ENCODE measurements around the gene ASTN2. TPM values are rescaled to one million over a fixed set of nuclear protein-coding genes. Genes with fewer than 3 reads are reported as not detected.

The ASTN2 gene
- total RNA-seq, 1 donor from 2014 or later: 2.3 TPM

DNA sequence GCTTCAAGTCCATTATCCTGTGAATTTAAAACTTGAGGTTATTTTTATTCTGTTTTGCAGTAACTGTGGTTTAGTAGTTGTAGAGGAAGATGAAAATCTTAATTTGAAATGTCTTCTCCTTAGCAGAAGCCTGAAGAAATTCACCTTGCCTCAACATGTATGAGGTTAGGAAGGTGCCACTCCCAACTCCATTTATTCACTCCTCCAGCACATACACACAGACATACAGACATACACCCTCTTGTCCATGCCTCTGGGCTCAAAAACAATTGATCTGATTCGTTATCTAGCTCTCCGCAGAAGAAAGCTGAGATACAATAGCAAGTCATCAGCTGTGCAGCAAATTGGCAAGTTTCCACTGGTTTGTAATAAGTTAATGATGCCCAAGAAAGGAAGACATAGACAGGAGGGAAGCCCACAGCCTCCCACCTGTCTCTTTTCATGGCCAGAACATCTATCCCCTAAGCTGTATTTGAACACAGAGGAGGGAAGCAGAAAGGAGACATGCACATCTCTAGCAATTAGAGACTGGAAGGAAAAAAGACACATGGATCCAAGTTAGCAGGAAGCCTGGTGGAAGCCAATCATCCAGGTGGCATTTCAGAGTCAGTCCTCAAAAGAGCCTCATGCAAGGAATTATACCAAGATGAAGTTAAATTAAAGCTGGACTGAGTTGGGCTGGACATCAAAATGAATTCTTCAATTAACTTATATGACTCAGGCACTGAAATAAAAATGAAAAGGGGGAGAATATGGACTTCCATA lies 257.9 kb downstream of the ASTN2 start:
- Histone ChIP-seq H3K27ac (no peak overlapping the region), H3K9me3 (no peaks in the 10 kb centered on the region), H3K4me1 (no peaks in the 10 kb centered on the region), H3K36me3 (no peaks in the 10 kb centered on the region), H3K27me3 (no peaks in the 10 kb centered on the region), H3K4me3 (no peak overlapping the region)
- TF ChIP-seq, protein P1, sequence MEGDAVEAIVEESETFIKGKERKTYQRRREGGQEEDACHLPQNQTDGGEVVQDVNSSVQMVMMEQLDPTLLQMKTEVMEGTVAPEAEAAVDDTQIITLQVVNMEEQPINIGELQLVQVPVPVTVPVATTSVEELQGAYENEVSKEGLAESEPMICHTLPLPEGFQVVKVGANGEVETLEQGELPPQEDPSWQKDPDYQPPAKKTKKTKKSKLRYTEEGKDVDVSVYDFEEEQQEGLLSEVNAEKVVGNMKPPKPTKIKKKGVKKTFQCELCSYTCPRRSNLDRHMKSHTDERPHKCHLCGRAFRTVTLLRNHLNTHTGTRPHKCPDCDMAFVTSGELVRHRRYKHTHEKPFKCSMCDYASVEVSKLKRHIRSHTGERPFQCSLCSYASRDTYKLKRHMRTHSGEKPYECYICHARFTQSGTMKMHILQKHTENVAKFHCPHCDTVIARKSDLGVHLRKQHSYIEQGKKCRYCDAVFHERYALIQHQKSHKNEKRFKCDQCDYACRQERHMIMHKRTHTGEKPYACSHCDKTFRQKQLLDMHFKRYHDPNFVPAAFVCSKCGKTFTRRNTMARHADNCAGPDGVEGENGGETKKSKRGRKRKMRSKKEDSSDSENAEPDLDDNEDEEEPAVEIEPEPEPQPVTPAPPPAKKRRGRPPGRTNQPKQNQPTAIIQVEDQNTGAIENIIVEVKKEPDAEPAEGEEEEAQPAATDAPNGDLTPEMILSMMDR (IDR thresholded peaks at IDR 0.05): no peak
- no peak for DNase-seq (ENCODE audit: low spot score in 2 of 2)
- intact Hi-C loops (cut with DNase I): no loop called here

DNA sequence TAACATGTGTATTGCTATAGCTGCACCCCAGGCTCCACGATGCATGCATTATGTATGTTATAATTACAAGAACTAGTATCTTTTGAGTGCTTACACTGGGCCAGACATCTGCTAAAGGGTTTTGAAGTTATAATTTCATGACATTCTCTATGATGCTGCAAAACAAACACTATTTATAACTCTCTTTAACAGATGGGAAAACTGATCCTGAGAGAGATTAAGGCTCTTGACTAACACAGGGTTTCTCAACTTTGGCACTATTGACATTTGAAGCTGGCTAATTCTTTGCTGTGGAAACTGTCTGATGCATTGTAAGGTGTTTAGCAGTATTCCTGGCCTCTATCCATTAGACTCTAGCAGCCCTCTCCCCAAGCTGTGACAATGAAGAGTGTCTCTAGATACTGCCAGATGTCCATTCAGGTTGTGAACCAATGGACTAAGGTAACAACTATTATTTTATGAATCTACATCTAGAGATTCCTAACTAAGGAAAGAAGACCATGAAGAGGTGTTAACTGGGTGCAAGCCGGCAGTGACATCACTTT lies 258.6 kb downstream of the ASTN2 start:
- TF ChIP-seq, protein P1 (IDR thresholded peaks at IDR 0.05): no peak
- no peaks in the 10 kb centered on the region for H3K27me3 ChIP-seq
- DNase-seq (ENCODE audit: low spot score in 2 of 2): no peak
- no peaks in the 10 kb centered on the region for H3K36me3 ChIP-seq
- no peaks in the 10 kb centered on the region for H3K9me3 ChIP-seq
- intact Hi-C loops (cut with DNase I): no loop called here
- H3K4me1 ChIP-seq: no peaks in the 10 kb centered on the region
- no peak overlapping the region for H3K27ac ChIP-seq
- H3K4me3 ChIP-seq: no peak overlapping the region

DNA sequence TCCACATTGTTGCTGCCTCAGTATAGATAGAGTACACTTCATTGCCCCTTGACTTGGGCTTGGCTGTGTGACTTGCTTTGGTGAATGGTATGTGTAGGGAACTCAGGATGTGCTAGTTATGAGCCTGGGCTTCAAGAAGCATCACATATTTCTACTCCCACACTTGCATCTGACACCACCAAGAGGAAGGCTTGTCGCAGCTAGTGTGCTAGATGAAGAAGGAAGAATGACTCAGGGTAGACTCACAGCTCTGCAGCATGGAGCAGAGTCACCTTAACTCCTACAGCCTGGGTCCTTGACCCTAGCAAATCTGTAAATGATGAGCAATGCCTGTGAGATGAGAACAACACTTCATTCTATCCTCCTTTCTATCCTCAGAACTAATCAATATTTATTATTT lies 261.8 kb downstream of the ASTN2 start:
- DNase-seq (ENCODE audit: low spot score in 2 of 2): no peak
- TF ChIP-seq, protein P1 (IDR thresholded peaks at IDR 0.05): no peak
- Histone ChIP-seq H3K27me3 (no peaks in the 10 kb centered on the region), H3K4me3 (no peak overlapping the region), H3K27ac (no peak overlapping the region), H3K36me3 (no peaks in the 10 kb centered on the region), H3K4me1 (no peaks in the 10 kb centered on the region), H3K9me3 (no peaks in the 10 kb centered on the region)
- intact Hi-C loops (cut with DNase I): no loop called here

DNA sequence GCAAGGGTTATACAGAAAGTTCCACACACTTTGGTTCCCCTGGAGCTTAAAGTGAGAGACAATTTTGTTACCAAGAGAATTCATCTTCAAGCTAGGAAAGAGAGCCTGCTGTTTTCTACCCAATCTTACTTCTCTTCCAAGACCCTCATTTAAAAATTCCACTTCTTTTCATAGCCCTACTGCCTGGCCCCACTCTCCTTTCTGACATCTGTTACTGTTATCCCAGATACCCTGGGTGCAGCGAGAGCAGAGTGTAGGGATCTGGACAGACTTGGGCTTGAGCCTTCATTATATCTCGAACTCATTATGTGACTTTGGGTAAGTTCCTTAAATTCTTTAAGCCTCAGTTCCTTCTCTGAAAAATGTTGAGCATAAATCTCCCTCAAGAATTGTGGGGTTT lies 263.1 kb downstream of the ASTN2 start:
- Histone ChIP-seq H3K9me3 (no peaks in the 10 kb centered on the region), H3K36me3 (no peaks in the 10 kb centered on the region), H3K4me1 (no peaks in the 10 kb centered on the region), H3K4me3 (no peak overlapping the region), H3K27ac (no peak overlapping the region), H3K27me3 (no peaks in the 10 kb centered on the region)
- TF ChIP-seq, protein P1 (IDR thresholded peaks at IDR 0.05): no peak
- intact Hi-C loops (cut with DNase I): no loop called here
- DNase-seq (ENCODE audit: low spot score in 2 of 2): no peak

DNA sequence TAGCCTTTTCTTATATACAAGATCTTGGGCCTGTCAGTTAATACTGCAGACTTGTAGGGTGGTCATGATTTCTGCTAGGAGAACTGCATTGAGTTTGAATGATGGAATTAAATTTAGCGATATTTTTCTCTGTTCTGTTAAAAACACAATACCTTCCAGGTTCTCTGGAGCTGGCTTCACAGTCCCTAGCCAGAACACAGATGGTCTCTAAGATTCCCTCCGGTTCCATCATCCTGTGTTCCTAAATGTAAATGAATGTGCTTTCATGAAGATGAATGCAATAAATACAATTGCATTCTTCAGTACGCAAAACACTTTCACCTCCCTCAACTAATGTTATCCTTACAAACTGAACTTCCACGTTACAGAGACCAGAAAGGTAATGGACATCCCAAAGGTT lies 264.9 kb downstream of the ASTN2 start:
- DNase-seq (ENCODE audit: low spot score in 2 of 2): no peak
- H3K36me3 ChIP-seq: no peaks in the 10 kb centered on the region
- H3K9me3 ChIP-seq: no peaks in the 10 kb centered on the region
- no peak overlapping the region for H3K27ac ChIP-seq
- TF ChIP-seq, protein P1 (IDR thresholded peaks at IDR 0.05): no peak
- H3K4me1 ChIP-seq: no peaks in the 10 kb centered on the region
- intact Hi-C loops (cut with DNase I): no loop called here
- no peak overlapping the region for H3K4me3 ChIP-seq
- H3K27me3 ChIP-seq: no peaks in the 10 kb centered on the region

All from ascending aorta (tissue), 2 donors.